ENCODE measurements around the gene SLC34A3. TPM values are rescaled to one million over a fixed set of nuclear protein-coding genes. Genes with fewer than 3 reads are reported as not detected.

SLC34A3 gene
- total RNA-seq, 1 donor from 2014 or later = not detected

DNA sequence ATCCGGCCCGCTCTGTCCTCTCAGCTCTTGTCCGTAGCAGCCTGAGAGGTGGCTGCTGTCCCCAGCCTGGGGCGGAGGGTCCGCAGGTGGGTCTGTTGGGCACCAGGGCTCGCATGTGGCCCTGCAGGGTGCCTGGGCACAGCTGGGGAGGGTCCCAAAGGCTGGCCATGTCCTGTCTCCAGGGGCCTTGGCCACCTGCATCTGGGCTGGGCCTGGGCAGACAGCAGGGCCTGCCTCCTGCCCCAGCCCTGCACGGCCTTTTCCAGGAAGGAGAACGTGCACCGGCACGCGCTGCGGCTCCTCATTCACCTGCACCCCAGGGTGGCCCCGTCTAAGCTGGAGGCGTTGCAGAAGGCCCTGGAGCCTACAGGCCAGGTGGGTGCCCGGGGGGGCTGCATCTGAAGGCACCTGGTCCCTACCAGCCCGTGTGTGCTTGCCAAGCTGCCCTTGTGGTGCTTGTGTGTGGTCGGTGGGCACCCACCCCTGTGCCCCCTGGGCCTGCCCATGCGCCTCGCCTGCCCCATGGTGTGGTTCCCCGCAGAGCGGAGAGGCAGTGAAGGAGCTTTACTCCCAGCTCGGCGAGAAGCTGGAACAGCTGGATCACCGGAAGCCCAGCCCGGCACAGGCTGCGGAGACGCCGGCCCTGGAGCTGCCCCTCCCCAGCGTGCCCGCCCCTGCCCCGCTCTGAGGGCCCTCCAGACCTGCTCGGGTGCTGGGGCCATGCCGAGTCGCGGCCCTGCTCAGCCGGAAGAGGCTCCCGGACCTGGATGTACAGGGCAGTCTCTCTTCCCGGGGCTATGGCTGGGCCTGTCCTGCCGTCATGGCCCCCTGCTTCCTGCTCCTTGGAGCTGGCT is 41.8 kb downstream of the SLC34A3 start:
- peaks cover 21% of the 10 kb centered on the region for H3K4me1 Mint-ChIP-seq (ENCODE audit: unreplicated experiment)
- no peak for TF ChIP-seq CTCF (IDR thresholded peaks at IDR 0.05; ENCODE audit: unreplicated experiment)
- H3K27me3 Mint-ChIP-seq (ENCODE audit: unreplicated experiment) = peaks cover 10% of the 10 kb centered on the region
- peaks cover 24% of the 10 kb centered on the region for H3K36me3 Mint-ChIP-seq (ENCODE audit: low read depth, unreplicated experiment)
- no peak overlapping the region for H3K27ac Mint-ChIP-seq (ENCODE audit: unreplicated experiment)
- no peak for DNase-seq (ENCODE audit: low spot score)
- no peaks in the 10 kb centered on the region for H3K9me3 Mint-ChIP-seq (ENCODE audit: unreplicated experiment)
- H3K4me3 Mint-ChIP-seq (ENCODE audit: unreplicated experiment) = no peak overlapping the region

GRCh38 chr9:137273095-137273490 is 42.4 kb downstream of the SLC34A3 start:
- DNase-seq (ENCODE audit: low spot score) = no peak
- Mint-ChIP-seq H3K4me3 (ENCODE audit: unreplicated experiment) (no peak overlapping the region), H3K9me3 (ENCODE audit: unreplicated experiment) (no peaks in the 10 kb centered on the region), H3K4me1 (ENCODE audit: unreplicated experiment) (peaks cover 21% of the 10 kb centered on the region), H3K36me3 (ENCODE audit: low read depth, unreplicated experiment) (peaks cover 22% of the 10 kb centered on the region), H3K27me3 (ENCODE audit: unreplicated experiment) (peaks cover 11% of the 10 kb centered on the region), H3K27ac (ENCODE audit: unreplicated experiment) (no peak overlapping the region)
- TF ChIP-seq CTCF (IDR thresholded peaks at IDR 0.05; ENCODE audit: unreplicated experiment) = no peak

- Mint-ChIP-seq H3K9me3 (ENCODE audit: unreplicated experiment) (no peaks in the 10 kb centered on the region), H3K27ac (ENCODE audit: unreplicated experiment) (no peak overlapping the region), H3K27me3 (ENCODE audit: unreplicated experiment) (peaks cover 8% of the 10 kb centered on the region), H3K4me1 (ENCODE audit: unreplicated experiment) (peaks cover 21% of the 10 kb centered on the region), H3K4me3 (ENCODE audit: unreplicated experiment) (peak overlapping the region; percentile 17), H3K36me3 (ENCODE audit: low read depth, unreplicated experiment) (peaks cover 16% of the 10 kb centered on the region)
- DNase-seq (ENCODE audit: low spot score) = no peak
- no peak for TF ChIP-seq CTCF (IDR thresholded peaks at IDR 0.05; ENCODE audit: unreplicated experiment)
Measured at GRCh38 chr9:137273611-137274320, 43.1 kb downstream of the SLC34A3 start.

DNA sequence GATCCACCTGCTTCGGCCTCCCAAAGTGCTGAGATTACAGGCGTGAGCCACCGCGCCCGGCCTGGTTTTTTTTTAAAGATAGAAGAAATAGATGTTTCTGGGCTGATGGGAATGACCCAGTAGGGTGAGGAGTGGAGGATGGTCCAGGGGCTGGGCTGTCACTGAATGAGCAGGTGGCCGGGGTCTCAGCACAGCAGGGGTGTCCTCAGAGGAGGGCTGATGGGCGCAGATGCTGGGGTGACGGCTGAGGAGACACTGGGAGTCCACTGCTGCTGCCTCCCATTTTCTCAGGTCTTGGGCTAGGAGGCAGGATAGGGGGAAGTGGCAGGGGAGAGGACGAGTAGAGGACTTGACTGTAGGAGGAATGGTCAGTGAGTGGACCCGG is 44.5 kb downstream of the SLC34A3 start:
- no peak for DNase-seq (ENCODE audit: low spot score)
- peaks cover 4% of the 10 kb centered on the region for H3K36me3 Mint-ChIP-seq (ENCODE audit: low read depth, unreplicated experiment)
- H3K27ac Mint-ChIP-seq (ENCODE audit: unreplicated experiment) = peak overlapping the region; percentile 77
- H3K4me3 Mint-ChIP-seq (ENCODE audit: unreplicated experiment) = peak overlapping the region; percentile 59
- H3K9me3 Mint-ChIP-seq (ENCODE audit: unreplicated experiment) = no peaks in the 10 kb centered on the region
- H3K4me1 Mint-ChIP-seq (ENCODE audit: unreplicated experiment) = peaks cover 21% of the 10 kb centered on the region
- peaks cover 9% of the 10 kb centered on the region for H3K27me3 Mint-ChIP-seq (ENCODE audit: unreplicated experiment)
- TF ChIP-seq CTCF (IDR thresholded peaks at IDR 0.05; ENCODE audit: unreplicated experiment) = no peak

All from endothelial cell (in vitro differentiated cells).